SW 1271 (cell line): ENCODE measurements around the gene FZD4.
A peak's percentile ranks its signal among the peaks of the same experiment; 100 is the strongest.
"Not testable (repeated sequence)": the region's sequence is repeated elsewhere in the genome, so short reads cannot be mapped to it uniquely, and the experiment has no call there.

Experiments used
- DNase-seq, 2 experiments: peaks; one replicate each; lab custom pipeline; 2025; lab: John Stamatoyannopoulos, UW

FZD4 gene

GRCh38 chr11:86977441-86978050 lies 22.4 kb upstream of the FZD4 start:
- DNase-seq, result no peak

GRCh38 chr11:86972734-86973133 lies 17.5 kb upstream of the FZD4 start:
- DNase-seq, result no peak

GRCh38 chr11:86969258-86969657 lies 14.1 kb upstream of the FZD4 start:
- DNase-seq, result no peak

- DNase-seq, result not testable (repeated sequence)
Measured at GRCh38 chr11:86967601-86968000, 12.4 kb upstream of the FZD4 start.

- no peak for DNase-seq
Measured at GRCh38 chr11:86957976-86958646, 2.9 kb upstream of the FZD4 start.

- DNase-seq, result no peak
Measured at GRCh38 chr11:86956905-86957195, 1.7 kb upstream of the FZD4 start.

GRCh38 chr11:86955111-86955360 lies 159 bp downstream of the FZD4 start:
- DNase-seq, result no peak

- DNase-seq, result no peak
Measured at GRCh38 chr11:86954269-86955110, 705 bp downstream of the FZD4 start.

- no peak for DNase-seq
Measured at GRCh38 chr11:86952221-86952875, 2.8 kb downstream of the FZD4 start.

GRCh38 chr11:86951706-86952105 lies 3.5 kb downstream of the FZD4 start:
- no peak for DNase-seq

GRCh38 chr11:86950661-86950995 lies 4.6 kb downstream of the FZD4 start:
- DNase-seq, result no peak

GRCh38 chr11:86949995-86950660 lies 5.1 kb downstream of the FZD4 start:
- no peak for DNase-seq

- no peak for DNase-seq
Measured at GRCh38 chr11:86948733-86949132, 6.5 kb downstream of the FZD4 start.

GRCh38 chr11:86947541-86947940 lies 7.7 kb downstream of the FZD4 start:
- DNase-seq, result no peak

- DNase-seq, result not testable (repeated sequence)
Measured at GRCh38 chr11:86943505-86943904, 11.7 kb downstream of the FZD4 start.

- DNase-seq, result no peak
Measured at GRCh38 chr11:86941871-86942599, 13.2 kb downstream of the FZD4 start.

GRCh38 chr11:86941077-86941870 lies 13.9 kb downstream of the FZD4 start:
- DNase-seq, result no peak

GRCh38 chr11:86940122-86940777 lies 14.9 kb downstream of the FZD4 start:
- no peak for DNase-seq

GRCh38 chr11:86938900-86939880 lies 16.0 kb downstream of the FZD4 start:
- DNase-seq, result peak; percentile 24 to 76
